Mucosa of stomach (tissue), 1 donor: ENCODE results near the gene MGA.

Source experiments
- H3K27me3 ChIP-seq: one replicate; pipeline ENCODE4 v1.7.0; 2013; ENCODE audit warnings: mild to moderate bottlenecking, low read length; ENCODE audit not compliant: control insufficient read depth, insufficient read depth
- H3K36me3 ChIP-seq: one replicate; pipeline ENCODE4 v1.7.0; 2013; ENCODE audit warnings: low read length; ENCODE audit not compliant: control insufficient read depth, insufficient read depth
- H3K4me1 ChIP-seq: one replicate; pipeline ENCODE4 v1.7.0; 2013; ENCODE audit warnings: mild to moderate bottlenecking, low read length; ENCODE audit not compliant: control insufficient read depth, insufficient read depth
- H3K4me3 ChIP-seq: one replicate; pipeline ENCODE4 v1.7.0; 2013; ENCODE audit warnings: low read length
- H3K9ac ChIP-seq: one replicate; pipeline ENCODE4 v1.7.0; 2013; ENCODE audit warnings: mild to moderate bottlenecking, low read length, moderate library complexity
- H3K9me3 ChIP-seq: one replicate; pipeline ENCODE4 v1.7.0; 2013; ENCODE audit warnings: mild to moderate bottlenecking, low read length, moderate library complexity; ENCODE audit not compliant: control insufficient read depth
- donor health status: Pancreatic carcinoma.

Gene MGA

DNA sequence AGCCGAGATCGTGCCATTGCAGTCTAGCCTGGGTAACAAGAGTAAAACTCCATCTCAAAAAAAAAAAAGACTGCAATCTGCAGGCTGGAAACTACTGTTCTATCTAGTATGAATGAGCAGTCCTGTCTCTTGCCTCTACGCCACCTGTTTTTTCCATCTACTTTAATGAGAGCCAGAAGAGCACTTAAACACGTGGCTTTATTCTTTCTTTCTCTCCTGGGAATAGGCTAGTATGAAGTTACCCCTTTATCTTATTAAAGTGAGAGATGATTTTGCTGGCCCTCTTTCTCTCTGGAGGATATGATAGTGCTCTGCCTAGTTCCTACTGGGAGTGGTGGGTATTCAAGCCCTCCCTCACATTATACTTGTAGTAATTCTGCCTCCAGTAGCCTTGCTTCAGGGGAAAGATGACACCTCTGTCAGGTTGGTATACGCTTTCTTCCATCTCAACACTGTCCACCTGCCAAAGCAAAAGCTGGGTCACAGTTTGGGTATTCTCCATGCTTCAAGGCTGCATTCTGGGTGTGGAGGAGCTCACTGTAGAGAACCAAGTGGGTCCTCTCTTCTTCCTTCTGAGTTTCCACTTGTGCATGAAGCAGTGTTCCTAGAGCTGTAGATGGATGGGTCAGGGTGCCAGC, 131.9 kb downstream of the MGA start:
- Histone ChIP-seq H3K36me3 (no peaks in the 10 kb centered on the region), H3K4me1 (peaks cover 45% of the 10 kb centered on the region), H3K4me3 (no peak overlapping the region), H3K27me3 (no peaks in the 10 kb centered on the region), H3K9me3 (no peaks in the 10 kb centered on the region), H3K9ac (no peak overlapping the region)

GRCh38 chr15:41794081-41794480, 133.9 kb downstream of the MGA start:
- Histone ChIP-seq H3K4me1 (peaks cover 37% of the 10 kb centered on the region), H3K4me3 (no peak overlapping the region)

GRCh38 chr15:41795996-41796856, 136.0 kb downstream of the MGA start:
- Histone ChIP-seq H3K4me3 (no peak overlapping the region), H3K36me3 (no peaks in the 10 kb centered on the region), H3K9me3 (no peaks in the 10 kb centered on the region), H3K9ac (no peak overlapping the region), H3K27me3 (no peaks in the 10 kb centered on the region), H3K4me1 (peaks cover 17% of the 10 kb centered on the region)

More at GRCh38 chr15:41794081-41794480, 133.9 kb downstream of the MGA start:
- Histone ChIP-seq H3K9ac (no peak overlapping the region), H3K27me3 (no peaks in the 10 kb centered on the region), H3K9me3 (no peaks in the 10 kb centered on the region), H3K36me3 (no peaks in the 10 kb centered on the region)

DNA sequence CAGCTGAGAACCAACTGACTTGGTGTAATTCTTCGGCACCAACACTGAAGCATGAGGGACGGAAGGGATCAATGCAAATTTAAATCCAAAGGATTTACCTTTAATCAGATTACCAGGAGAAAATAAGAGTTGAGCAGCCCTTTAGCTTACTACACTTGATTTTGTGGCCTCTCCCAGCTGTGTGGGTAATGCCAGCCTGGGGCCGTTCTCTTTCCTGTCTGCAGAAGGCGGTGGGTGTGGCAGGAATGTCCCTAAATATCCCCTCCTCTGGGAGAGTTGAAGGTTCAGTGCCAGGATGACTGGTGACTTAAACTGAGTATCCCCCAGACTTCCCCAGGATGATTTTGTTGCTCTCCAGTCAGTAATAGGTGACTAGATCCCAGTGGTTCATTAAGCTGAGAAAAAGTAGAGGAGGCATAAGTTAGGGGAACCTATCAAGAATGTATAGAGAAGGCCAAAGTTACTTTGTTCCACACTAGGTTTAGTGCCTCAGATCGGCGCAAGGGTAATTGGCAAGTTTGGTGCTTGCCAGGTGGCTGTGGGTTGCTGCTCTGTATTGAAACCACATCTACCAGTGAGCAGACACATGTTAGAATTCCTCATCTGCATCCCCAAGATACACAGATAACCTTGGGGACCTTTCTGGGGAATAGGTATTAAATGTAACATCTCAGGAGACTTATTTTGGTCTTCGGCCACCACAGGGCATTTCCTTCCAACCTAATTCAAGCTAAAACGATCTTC, 137.2 kb downstream of the MGA start:
- no peak overlapping the region for H3K4me3 ChIP-seq
- H3K9me3 ChIP-seq: no peaks in the 10 kb centered on the region
- peaks cover 13% of the 10 kb centered on the region for H3K4me1 ChIP-seq
- H3K9ac ChIP-seq: no peak overlapping the region
- no peaks in the 10 kb centered on the region for H3K36me3 ChIP-seq
- no peaks in the 10 kb centered on the region for H3K27me3 ChIP-seq

DNA sequence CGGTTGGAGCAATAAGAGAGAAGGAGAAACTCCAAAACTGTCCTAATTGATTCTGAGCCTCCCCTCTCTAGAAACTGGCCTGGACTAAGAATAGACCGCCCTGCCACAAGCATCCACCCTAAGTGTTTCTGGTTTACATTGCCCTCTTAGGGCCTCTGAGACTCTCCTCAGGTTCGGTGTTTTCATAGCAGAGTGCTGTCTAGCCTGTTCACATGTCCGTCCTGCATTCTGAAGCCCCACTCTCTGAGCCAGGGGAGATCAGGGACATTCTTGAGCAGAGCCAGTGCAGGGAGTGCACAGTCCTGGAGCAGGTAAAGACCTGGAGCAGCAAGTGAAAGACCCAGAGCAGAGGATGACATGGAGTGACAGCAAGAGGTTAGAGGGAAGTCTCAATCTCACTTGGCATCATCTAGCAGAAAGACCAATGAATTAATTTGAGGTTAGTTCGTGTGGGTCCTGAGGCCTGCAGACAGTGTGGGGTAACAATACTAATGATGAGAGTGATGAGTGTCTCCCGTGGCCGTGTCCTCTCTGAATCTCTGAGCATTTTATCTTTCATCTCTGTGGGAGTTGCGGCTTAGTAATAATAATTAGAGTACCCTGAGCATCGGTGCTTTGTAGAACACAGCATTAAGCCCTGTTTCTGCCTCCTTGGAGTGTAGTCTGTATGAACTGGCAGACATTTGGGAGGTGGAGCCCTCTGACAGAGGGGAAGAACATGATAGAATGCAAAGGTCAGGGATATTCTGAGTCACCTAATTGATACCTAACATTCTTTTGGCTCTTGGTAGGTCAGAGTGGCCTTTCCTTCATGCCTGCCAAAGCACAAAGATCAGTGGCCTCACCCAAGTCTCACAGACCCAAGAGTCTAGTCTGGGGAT, 138.6 kb downstream of the MGA start:
- peaks cover 13% of the 10 kb centered on the region for H3K4me1 ChIP-seq
- H3K4me3 ChIP-seq: no peak overlapping the region
- no peak overlapping the region for H3K9ac ChIP-seq
- H3K9me3 ChIP-seq: no peaks in the 10 kb centered on the region
- H3K27me3 ChIP-seq: no peaks in the 10 kb centered on the region
- H3K36me3 ChIP-seq: no peaks in the 10 kb centered on the region

GRCh38 chr15:41799488-41799805, 139.2 kb downstream of the MGA start:
- Histone ChIP-seq H3K36me3 (no peaks in the 10 kb centered on the region), H3K4me1 (peaks cover 13% of the 10 kb centered on the region), H3K9ac (no peak overlapping the region), H3K4me3 (no peak overlapping the region), H3K27me3 (no peaks in the 10 kb centered on the region), H3K9me3 (no peaks in the 10 kb centered on the region)

GRCh38 chr15:41801185-41801584, 141.0 kb downstream of the MGA start:
- Histone ChIP-seq H3K4me1 (peaks cover 14% of the 10 kb centered on the region), H3K27me3 (no peaks in the 10 kb centered on the region), H3K36me3 (no peaks in the 10 kb centered on the region), H3K9me3 (no peaks in the 10 kb centered on the region), H3K9ac (no peak overlapping the region), H3K4me3 (no peak overlapping the region)

DNA sequence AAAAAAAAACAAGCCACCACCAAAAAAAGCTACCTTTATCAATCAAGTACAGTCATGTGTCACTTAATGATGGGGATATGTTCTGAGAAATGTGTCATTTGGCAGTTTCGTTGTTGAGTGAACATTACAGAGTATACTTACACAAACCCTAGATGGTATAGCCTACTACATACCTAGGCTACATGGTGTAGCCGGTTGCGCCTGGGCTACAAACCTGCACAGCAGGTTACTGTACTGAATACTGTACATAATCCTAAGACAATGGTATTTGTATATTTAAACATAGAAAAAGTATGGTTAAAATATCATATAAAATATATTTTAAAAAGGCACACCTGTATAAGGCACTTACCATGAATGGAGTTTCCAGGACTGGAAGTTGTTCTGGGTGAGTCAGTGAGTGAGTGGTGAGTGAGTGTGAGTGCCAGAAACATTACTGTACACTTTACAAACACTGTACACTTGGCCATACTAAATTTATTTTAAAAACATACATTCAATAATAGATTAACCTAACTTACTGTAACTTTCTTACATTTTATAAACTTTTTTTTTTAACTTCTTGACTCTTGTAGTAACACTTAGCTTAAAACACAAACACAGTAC, 141.7 kb downstream of the MGA start:
- Histone ChIP-seq H3K4me3 (no peak overlapping the region), H3K9ac (no peak overlapping the region), H3K9me3 (no peaks in the 10 kb centered on the region), H3K27me3 (no peaks in the 10 kb centered on the region), H3K36me3 (no peaks in the 10 kb centered on the region), H3K4me1 (peaks cover 12% of the 10 kb centered on the region)

- Histone ChIP-seq H3K4me1 (peaks cover 7% of the 10 kb centered on the region), H3K9me3 (no peaks in the 10 kb centered on the region), H3K9ac (no peak overlapping the region), H3K27me3 (no peaks in the 10 kb centered on the region), H3K36me3 (no peaks in the 10 kb centered on the region), H3K4me3 (no peak overlapping the region)
These were observed 144.2 kb downstream of the MGA start for GRCh38 chr15:41804361-41804760.

- H3K36me3 ChIP-seq: no peaks in the 10 kb centered on the region
- H3K9me3 ChIP-seq: no peaks in the 10 kb centered on the region
- no peak overlapping the region for H3K4me3 ChIP-seq
- no peak overlapping the region for H3K9ac ChIP-seq
- H3K27me3 ChIP-seq: no peaks in the 10 kb centered on the region
- peaks cover 7% of the 10 kb centered on the region for H3K4me1 ChIP-seq
These were observed 144.9 kb downstream of the MGA start for GRCh38 chr15:41804916-41805666.

- H3K9ac ChIP-seq: no peak overlapping the region
- H3K4me3 ChIP-seq: no peak overlapping the region
- H3K27me3 ChIP-seq: no peaks in the 10 kb centered on the region
- peaks cover 7% of the 10 kb centered on the region for H3K4me1 ChIP-seq
- H3K9me3 ChIP-seq: no peaks in the 10 kb centered on the region
- no peaks in the 10 kb centered on the region for H3K36me3 ChIP-seq
These were observed 145.5 kb downstream of the MGA start for GRCh38 chr15:41805711-41806110.
